MM.1S (cell line): Measurements from ENCODE around the gene PTPRN2.

Source experiments
- CTCF ChIP-seq: fragments of 300-600 bp; sonication (generic); IDR thresholded peaks from 2 replicates; pipeline ENCODE4 v1.5.1; 2016; ENCODE audit warnings: antibody characterized with exemption, low read length, mixed read lengths
- EZH2 ChIP-seq: fragments of 300-600 bp; sonication (generic); optimal IDR thresholded peaks from 2 replicates; pipeline ENCODE3; 2017; ENCODE audit warnings: low read depth, mild to moderate bottlenecking, antibody characterized with exemption, low read length, mixed read lengths

GRCh38 chr7:158278745-158279320, 308.8 kb downstream of the PTPRN2 start:
- TF ChIP-seq CTCF, result no peak
- TF ChIP-seq EZH2, result no peak
